GM20431 (cell line): ENCODE results near the gene SLC6A18.

Experiments
- in situ Hi-C: fragments of 300-500 bp; cut with MseI, MboI; formaldehyde crosslinking; loops from one replicate; pipeline ENCODE4 v1.15.0; 2020; ENCODE audit warnings: low sequenced_read_pairs; ENCODE audit not compliant: unreplicated experiment

The SLC6A18 gene, protein sequence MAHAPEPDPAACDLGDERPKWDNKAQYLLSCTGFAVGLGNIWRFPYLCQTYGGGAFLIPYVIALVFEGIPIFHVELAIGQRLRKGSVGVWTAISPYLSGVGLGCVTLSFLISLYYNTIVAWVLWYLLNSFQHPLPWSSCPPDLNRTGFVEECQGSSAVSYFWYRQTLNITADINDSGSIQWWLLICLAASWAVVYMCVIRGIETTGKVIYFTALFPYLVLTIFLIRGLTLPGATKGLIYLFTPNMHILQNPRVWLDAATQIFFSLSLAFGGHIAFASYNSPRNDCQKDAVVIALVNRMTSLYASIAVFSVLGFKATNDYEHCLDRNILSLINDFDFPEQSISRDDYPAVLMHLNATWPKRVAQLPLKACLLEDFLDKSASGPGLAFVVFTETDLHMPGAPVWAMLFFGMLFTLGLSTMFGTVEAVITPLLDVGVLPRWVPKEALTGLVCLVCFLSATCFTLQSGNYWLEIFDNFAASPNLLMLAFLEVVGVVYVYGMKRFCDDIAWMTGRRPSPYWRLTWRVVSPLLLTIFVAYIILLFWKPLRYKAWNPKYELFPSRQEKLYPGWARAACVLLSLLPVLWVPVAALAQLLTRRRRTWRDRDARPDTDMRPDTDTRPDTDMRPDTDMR

DNA sequence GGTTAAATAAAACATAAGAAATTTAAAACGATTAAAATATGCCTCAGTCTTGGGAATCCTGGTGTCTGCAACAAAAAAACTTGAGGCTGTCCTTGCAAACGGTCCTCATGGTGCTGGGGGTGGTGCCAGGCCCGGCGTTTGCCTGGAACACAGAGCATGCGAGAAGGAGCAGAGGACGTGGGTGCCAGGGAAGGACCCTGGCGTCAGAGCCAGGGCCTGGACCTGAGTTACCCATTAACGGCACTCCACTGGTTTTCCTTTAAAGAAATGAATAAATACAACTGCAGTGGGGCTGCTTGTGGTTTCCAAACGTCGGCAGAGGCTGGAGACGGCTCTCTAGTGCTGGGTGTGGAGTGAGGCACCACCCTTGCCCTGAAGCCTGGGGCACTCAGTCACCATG lies at the start of gene SLC6A18:
Gene SLC6A18 (plus strand): TSS at position 301 of the 400 bp plus-strand sequence. CDS start 97 bp downstream, at position 398.
- in situ Hi-C loops, result no loop called here

DNA sequence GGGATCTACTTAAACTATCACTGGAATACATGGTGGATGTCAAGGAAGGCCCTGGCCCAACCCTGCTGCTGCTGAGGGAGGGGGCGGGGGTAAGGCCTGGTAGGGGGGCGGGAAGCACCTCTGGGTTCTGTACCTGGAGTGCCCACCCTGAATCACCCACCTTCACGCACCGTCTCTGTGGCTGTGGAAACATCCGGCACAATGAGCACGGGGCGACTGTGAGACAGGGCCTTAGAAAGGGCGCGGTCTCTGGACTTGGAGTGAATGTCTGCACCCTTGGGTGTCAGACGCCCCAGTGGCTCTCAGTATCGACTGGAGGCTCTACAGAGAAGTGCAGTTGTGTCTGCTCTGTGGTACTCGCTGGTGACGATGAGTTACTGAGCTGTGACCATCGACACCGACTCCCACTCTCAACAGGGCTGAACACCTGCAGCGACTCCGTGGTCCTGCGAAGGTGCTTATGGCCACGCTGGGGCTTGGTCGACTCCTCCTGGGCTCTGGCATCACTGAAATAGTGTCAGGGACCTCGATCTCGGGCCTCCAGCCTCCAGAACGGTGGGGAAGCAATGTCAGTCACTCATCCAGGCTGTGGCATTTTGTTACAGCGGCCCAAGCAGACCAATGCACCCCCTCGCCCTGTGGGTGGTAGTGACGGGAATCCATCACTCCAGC lies 49.2 kb upstream of the SLC6A18 start:
- in situ Hi-C loops, result loop anchor here (10.0 kb wide), 1 partner anchor 469 kb away; no protein-coding TSS in a partner anchor

DNA sequence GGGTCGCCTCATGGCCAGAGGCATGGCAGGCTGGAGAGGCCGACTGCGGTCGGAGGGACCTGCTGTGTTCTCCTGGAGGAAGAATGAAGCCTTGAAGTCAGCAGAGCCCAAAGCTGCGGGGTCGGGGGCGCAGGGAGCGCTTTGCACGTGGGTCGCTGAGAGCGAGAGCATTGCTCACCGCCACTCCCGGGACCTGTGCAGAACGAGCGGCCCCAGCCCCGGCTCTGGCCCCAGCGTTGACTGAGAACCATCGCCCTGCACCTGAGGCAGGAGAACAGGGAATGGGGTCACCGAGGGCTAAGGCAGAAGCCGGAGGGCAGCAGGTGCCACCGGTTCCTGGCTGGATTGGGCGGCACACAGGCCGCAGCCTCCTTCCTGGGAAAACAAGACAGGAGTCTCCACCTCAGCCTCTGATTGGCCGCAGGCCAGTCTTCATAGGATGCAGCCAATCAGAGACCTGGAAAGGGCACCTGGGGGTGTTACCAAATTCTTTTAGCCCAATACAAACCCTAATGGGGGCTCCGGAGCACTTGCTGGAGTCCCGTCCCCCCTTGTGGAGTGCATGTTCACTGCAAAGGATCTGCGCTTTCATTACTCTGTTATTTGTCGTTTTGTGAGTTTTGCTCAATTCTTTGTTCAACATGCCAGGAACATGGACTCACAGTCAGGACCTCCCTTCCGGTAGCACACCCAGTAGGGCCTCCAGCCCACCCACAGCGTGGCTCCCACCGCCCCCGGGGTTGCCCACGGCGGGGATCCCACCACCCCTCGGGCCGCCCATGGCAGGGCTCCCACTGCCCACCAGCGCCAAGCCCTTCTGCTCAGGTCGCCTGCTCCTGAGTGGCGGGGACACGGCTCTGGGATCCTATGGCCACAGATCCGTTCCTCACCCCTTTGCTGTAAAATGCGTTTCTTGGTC lies 48.4 kb upstream of the SLC6A18 start:
- in situ Hi-C loops, result loop anchor here (10.0 kb wide), 1 partner anchor 468 kb away; no protein-coding TSS in a partner anchor

DNA sequence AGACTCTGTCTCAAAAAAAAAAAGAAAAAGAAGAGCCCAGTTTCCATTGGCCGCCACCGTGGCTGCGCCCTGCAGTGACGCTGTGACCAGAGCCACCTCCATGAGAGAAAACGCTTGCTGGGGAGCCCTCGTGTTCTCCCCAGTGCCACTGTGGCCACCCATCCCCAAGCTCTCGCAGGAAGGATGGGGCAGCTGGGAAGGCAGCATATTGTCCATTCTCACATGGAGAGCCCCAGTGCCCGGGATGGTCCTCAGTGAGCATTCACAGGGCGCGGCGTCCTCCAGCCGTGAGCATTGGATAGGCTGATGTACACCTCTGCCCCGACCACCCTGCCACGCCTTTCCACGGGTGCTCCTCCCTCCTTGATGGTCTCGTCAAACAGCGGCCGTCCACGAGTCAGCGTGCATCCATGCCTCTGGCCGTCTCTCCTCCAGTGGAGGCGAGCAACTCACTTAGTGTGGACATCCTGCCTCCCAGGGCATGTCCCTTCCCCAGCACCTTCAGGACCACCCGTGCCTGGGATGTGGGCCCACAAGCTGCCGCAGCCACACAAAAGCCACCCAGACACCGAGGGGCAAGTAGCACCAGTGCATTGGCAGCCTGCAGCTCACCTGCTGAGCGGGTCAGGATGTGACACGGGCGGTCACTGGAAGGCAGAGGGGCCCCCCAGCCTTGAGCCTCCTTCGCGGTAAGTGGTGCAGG lies 47.2 kb upstream of the SLC6A18 start:
- in situ Hi-C loops, result loop anchor here (10.0 kb wide), 1 partner anchor 467 kb away; no protein-coding TSS in a partner anchor

DNA sequence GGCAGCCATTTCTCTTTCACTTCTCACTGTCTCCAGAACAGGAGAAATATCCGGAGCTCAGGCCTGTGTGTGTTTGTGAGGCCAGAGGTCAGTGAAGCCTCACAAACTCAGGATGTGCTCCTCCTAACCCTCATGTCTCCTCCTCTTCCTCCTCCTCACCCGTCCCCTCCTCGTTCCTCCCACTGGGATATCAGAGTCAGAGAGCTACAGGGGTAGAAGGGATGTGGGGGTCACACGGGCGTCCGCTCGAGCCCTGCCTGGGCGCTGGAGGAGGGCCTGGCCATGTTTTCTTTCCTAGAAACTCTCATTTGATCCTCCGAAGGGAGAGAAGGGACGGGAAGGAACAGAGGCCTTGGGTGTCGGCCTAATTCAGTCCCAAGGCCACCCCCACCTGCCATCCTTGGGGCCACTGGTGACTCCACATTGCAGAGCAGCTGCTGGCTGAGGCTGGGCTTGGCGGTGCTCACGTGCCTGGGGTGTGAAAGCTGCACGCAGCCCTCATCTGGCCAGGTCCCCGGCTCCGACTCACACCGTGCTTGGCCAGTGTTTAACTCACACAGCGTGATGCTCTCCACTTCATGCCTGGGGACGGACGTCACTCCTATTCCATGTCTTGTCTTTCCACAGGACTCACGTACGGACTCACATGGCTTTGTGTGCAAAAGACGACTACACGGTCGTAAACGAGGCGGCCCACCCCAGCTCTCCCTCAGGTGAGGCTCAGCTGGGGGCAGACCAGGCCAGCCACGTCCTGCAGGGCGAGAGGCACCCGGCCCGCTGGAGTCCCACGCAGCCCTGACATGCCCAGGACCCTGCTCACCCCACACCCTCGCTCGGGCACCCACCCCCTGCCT lies 46.4 kb upstream of the SLC6A18 start:
- in situ Hi-C loops, result loop anchor here (10.0 kb wide), 1 partner anchor 466 kb away; no protein-coding TSS in a partner anchor

DNA sequence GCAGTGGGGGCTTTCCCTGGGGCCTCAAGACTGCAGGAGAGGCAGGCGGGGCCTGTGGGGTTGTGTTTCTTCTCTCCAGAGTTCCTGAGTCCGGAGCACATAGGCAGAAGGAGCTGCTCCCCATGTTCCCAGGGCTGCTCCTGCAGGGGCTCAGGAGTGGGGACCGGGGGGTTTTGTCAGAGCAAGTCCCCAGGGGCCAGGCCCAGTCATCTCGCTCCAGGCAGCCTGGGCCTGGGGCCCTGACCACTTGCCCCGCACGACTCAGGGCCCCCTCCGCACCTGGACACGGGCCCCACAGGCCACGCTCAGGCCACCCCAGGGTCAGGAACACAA lies 45.8 kb upstream of the SLC6A18 start:
- in situ Hi-C loops, result loop anchor here (10.0 kb wide), 1 partner anchor 465 kb away; no protein-coding TSS in a partner anchor

DNA sequence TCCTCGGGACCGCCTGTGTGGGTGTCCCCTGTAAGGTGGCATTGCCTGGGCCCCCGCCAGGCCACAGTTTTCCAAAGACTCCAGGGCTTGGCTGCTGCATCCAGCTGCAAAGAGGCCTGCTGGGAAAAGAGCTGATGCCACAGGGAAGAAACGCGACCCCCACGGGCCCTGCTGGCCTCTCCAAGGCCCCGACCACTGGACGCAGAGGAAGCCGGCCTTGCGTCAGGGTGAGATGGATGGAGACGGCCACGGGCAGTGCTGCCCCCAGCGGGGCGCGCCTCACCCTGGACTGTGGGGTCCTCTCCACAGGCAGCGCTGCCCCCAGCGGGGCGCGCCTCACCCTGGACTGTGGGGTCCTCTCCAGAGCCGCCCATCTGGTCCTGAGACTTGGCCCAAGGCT lies 45.1 kb upstream of the SLC6A18 start:
- in situ Hi-C loops, result no loop called here

DNA sequence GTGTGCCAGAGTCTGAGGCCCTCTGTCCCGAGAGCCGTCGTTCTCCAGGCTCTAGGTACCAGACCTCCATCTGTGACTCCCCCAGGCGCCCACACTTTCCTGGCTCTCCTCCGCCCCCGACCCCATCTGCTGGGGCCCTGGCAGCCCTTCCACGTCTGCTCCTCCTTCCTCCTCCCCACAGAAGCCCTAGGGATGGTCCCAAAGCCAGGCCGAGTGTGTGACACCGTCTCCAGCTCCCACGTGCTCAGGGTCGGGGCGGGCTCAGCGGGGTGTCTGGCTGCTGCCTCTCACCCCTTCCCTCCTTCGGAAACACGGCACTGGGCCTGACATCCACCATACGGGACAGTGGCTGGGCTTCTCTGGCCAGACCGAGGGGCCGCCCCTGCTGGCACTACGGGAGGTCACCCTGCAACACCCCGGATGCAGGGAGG lies 44.3 kb upstream of the SLC6A18 start:
- in situ Hi-C loops, result no loop called here

DNA sequence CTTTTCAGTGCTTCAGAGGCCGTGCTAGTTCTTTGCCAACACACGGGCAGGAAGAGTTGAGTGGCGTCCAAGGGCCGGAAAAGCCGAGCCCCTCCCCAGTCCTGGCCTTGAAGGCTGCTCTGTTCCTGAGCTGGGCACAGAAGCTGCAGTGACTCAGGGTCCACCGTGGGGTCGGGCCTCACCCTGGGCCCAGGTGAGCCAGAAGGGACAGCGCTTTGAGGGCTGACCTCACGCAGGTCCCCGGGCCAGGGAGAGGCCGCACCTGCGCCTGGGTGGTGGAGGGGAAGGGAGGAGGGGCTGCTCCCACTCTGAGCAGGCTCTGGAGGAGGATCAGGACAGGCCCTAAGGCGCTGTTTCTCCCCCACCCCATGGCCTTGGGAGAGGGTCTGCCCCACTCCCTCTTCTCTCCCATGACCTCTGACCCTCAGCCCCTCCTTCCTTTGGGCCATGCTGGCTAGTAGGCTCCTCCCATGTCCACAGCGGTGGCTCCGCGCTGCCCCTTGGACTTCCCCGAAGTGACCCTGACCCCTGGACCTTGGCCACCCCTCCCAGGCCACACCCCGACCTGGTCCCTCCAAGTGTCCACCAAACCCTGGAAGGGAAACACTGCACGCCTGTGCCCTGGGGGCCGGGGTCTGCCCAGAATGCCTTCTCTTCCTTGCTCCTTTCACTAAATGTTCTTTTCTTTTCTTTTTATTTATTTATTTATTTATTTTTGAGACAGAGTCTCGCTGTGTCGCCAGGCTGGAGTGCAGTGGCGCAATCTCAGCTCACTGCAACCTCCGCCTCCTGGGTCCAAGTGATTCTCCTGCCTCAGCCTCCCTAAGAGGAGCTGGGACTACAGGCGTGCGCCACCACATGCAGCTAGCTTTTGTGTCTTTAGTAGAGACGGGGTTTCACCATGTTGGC lies 43.5 kb upstream of the SLC6A18 start:
- in situ Hi-C loops, result no loop called here

DNA sequence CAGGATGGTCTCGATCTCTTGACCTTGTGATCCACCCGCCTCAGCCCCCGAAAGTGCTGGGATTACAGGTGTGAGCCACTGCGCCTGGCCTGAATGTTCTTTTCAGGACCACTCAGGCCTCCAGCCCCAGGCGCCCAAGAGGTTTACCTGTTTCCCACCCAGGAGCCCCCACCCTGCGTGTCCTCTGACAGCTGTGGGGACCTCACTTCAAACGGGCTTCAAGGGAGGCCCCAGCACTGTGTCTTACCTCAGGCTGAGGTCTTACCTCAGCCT lies 42.9 kb upstream of the SLC6A18 start:
- in situ Hi-C loops, result no loop called here

DNA sequence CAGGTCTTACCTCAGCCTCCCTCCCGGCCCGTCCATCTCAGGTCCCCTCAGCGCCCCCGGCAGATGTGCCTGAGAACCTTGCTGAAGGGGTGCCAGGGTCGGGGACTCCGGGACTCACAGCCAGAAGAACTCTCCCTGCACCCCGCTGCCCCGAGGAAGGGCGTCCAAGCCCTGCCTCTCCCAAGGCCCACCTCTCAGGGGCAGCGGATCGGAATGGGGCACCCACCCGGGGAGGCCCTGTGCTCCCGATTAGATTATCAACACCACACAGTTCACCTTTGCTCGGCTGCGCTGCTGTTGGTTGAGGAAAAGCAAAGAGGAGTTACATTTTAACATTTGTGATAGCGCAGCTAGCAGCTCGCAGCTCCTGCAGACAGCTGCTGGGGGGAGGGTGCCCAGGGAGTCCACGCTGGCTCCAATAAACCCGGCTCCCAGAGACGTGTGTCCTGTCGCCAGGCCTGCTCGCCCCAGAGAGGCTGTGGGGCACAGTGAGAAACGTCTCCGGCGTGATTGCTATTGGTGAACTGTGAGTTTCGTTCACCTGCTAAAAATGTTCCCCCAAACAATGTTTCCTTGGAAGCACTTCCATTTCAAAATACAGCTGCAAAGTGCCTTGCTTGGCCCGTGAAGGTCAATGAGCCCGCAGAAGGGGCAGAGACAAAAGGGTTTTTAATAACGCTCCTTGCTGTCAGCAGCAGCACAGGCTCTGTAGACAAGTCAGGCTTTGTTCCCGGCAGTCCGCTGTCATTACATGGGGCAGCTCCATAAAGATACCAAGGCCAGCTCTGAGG lies 42.4 kb upstream of the SLC6A18 start:
- in situ Hi-C loops, result no loop called here

DNA sequence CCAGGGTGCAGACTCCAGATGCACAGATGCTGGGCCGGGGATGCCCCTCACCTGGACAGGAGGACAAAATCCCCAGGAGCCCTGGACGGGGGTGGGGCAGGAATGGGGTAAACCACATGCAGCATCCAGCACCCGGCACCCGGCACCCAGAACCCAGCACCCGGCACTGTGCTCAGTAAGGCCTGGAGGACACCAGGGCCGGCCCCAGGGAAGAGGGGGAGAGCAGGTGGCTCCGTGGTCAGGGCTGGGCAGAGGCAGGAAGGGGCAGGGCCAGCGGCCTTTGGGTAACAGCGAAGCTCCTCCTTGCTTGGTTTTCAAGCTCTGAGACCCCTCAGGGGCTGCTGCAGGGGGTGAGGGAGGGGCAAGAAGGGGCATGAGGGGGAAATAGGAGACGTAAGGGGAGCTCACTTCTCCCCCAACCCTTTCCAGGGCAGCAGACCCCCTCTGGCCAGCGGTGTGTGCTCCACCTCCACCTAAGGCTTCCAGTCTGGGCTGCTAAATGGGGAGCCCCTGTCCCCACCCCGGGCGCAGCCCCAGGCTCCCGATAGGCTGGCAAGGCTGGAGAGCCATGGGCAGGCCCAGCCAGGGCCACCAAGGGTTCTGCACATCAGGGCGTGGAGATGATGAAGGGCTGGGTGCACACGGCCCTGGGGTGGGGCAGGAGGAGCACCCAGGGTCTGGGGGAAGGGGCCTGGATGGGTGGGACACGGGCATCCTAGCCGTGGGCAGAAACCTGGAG lies 41.6 kb upstream of the SLC6A18 start:
- in situ Hi-C loops, result no loop called here

DNA sequence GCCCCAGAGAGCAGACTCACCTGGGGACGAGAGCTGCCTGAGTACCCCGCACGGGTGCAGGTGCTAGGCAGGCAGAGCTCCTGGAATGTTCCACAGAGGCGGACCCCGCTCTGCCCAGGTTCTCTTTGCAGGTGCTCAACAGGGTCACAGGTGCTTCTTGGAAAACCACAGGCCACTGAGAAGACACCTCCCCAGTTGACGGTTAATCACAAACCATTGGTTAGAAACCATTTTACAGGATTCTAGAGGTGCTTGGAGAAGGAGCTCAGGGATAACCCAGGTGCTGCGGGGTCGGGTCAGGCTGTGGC lies 41.1 kb upstream of the SLC6A18 start:
- in situ Hi-C loops, result no loop called here

DNA sequence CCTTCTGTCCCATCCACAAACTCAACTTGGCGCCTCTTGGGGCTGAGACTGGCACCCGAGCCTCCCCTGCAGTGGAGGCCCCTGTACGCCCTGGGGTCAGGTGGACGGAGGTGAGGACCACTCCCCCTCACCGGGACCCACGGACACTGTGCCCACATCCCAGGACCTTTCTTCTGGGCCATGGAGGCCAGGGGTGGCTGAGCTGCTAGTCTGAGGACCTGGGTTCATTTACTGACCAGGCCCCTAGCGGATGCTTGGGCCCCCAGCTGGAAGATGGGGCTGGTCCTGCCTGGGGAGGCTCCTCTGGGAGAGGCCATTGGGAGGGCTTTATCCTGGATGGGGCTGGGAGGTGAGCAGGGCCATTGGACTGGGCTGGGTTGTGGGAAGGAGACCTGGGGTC lies 40.7 kb upstream of the SLC6A18 start:
- in situ Hi-C loops, result no loop called here

DNA sequence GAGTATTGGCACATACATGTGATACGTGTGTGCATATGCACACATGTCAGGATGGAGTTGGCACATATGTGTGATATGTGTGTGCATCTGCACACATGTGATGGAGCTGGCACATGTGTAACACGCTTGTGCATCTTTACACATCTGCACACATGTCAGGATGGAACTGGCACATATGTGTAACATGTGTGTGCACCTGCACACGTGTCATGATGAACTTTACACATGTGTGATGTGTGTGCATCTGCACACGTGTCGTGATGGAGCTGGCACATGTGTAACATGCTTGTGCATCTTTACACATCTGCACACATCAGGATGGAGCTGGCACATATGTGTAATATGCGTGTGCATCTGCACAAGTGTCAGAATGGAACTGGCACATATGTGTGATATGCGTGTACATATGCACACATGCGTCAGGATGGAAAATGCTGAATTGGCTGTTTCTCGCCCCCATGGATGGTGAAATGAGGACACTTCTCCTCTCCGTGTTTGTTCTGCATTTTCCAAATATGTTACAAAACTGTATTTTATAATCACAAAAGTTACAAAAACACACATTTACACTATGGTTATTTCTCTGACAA lies 40.0 kb upstream of the SLC6A18 start:
- in situ Hi-C loops, result no loop called here
